CD14-positive monocyte (primary cell): ENCODE data around the gene XYLB. TPM values are rescaled to one million over a fixed set of nuclear protein-coding genes. Genes with fewer than 3 reads are reported as not detected.

ENCODE experiments used
- DNase-seq, 3 donors: peaks; one replicate each; pipeline ENCODE4 v3.0.0-alpha.2; 2011 to 2022
- H2AFZ ChIP-seq: 2 replicates; pipeline ENCODE4 v1.6.0; 2012; ENCODE audit warnings: mild to moderate bottlenecking, low read depth, low read length, inconsistent platforms; ENCODE audit not compliant: insufficient read depth, poor library complexity, severe bottlenecking
- H3K27ac ChIP-seq, 2 donors: 1 replicate in 1 of 2; 2 replicates in 1 of 2; pipeline ENCODE4 v1.5.1; 2012 to 2013; ENCODE audit warnings: low read length in 2 of 2, control low read depth in 1 of 2, inconsistent platforms in 1 of 2, low read depth in 1 of 2, mild to moderate bottlenecking in 1 of 2
- H3K27me3 ChIP-seq, 2 donors: one replicate each; pipeline versions ENCODE4 v1.6.0 to v1.6.1; 2011 to 2013; ENCODE audit warnings: low read length in 2 of 2; ENCODE audit not compliant: control insufficient read depth in 2 of 2, insufficient read depth in 2 of 2
- H3K36me3 ChIP-seq, 2 donors: replicated peaks in 1 of 2; 1 replicate in 1 of 2; 2 replicates in 1 of 2; pipeline versions ENCODE4 v1.5.1 to v1.6.1; 2012 to 2013; ENCODE audit warnings: low read length in 2 of 2, control low read depth in 1 of 2, inconsistent platforms in 1 of 2, mild to moderate bottlenecking in 1 of 2; ENCODE audit not compliant: insufficient read depth in 2 of 2, control insufficient read depth in 1 of 2
- H3K4me1 ChIP-seq, 2 donors: 1 replicate in 1 of 2; 2 replicates in 1 of 2; pipeline versions ENCODE4 v1.5.1 to v1.6.1; 2012 to 2013; ENCODE audit warnings: low read length in 2 of 2, control low read depth in 1 of 2, inconsistent platforms in 1 of 2, mild to moderate bottlenecking in 1 of 2, moderate library complexity in 1 of 2; ENCODE audit not compliant: insufficient read depth in 2 of 2, control insufficient read depth in 1 of 2
- H3K4me2 ChIP-seq: replicated peaks from 2 replicates; pipeline ENCODE3; 2012; ENCODE audit warnings: low read length, moderate library complexity, mild to moderate bottlenecking; ENCODE audit not compliant: poor library complexity, severe bottlenecking; ENCODE audit errors: extremely low read depth
- H3K4me3 ChIP-seq, 3 experiments: fragments of 200-600 bp in 1 of 3; sonication (generic) in 1 of 3; replicated peaks in 1 of 3; 1 replicate in 2 of 3; 2 replicates in 1 of 3; pipeline ENCODE4 v1.5.1; 2011 to 2013; ENCODE audit warnings: low read length in 3 of 3, mild to moderate bottlenecking in 3 of 3, control low read depth in 2 of 3, low read depth in 2 of 3, inconsistent platforms in 1 of 3, moderate library complexity in 1 of 3
- H3K79me2 ChIP-seq: 2 replicates; pipeline ENCODE4 v1.6.0; 2012; ENCODE audit warnings: mild to moderate bottlenecking, control low read depth, inconsistent platforms, low read length, moderate library complexity; ENCODE audit not compliant: insufficient read depth
- H3K9ac ChIP-seq: 2 replicates; pipeline ENCODE4 v1.6.0; 2017; ENCODE audit warnings: low read length, mild to moderate bottlenecking; ENCODE audit not compliant: insufficient read depth, poor library complexity, severe bottlenecking
- H3K9me3 ChIP-seq, 2 donors: replicated peaks in 1 of 2; 1 replicate in 1 of 2; 2 replicates in 1 of 2; pipeline versions ENCODE4 v1.5.1 to v1.6.1; 2012 to 2013; ENCODE audit warnings: low read length in 2 of 2, control low read depth in 1 of 2; ENCODE audit not compliant: control insufficient read depth in 1 of 2, insufficient read depth in 1 of 2
- H4K20me1 ChIP-seq: 2 replicates; pipeline ENCODE4 v1.6.0; 2012; ENCODE audit warnings: mild to moderate bottlenecking, low read length, control low read depth, moderate library complexity; ENCODE audit not compliant: insufficient read depth
- H3K27ac Mint-ChIP-seq, 7 donors: one replicate each; pipeline ENCODE4 v1.8.0; 2020; ENCODE audit warnings: mild to moderate bottlenecking in 7 of 7, mixed read lengths in 7 of 7, moderate library complexity in 6 of 7, inconsistent platforms in 2 of 7
- H3K27me3 Mint-ChIP-seq, 3 donors: one replicate each; pipeline ENCODE4 v1.8.0; 2021 to 2022; ENCODE audit warnings: low read depth in 3 of 3, mild to moderate bottlenecking in 3 of 3, mixed read lengths in 3 of 3, moderate library complexity in 3 of 3, inconsistent platforms in 1 of 3
- H3K36me3 Mint-ChIP-seq, 2 donors: one replicate each; pipeline ENCODE4 v1.8.0; 2020; ENCODE audit warnings: mixed read lengths in 2 of 2, inconsistent platforms in 1 of 2, mild to moderate bottlenecking in 1 of 2
- H3K4me1 Mint-ChIP-seq: one replicate; pipeline ENCODE4 v1.8.0; 2020; ENCODE audit warnings: mild to moderate bottlenecking, mixed read lengths
- H3K4me3 Mint-ChIP-seq, 2 donors: one replicate each; pipeline ENCODE4 v1.8.0; 2020; ENCODE audit warnings: mild to moderate bottlenecking in 2 of 2, mixed read lengths in 2 of 2, moderate library complexity in 1 of 2
- H3K9me3 Mint-ChIP-seq, 7 donors: one replicate each; pipeline ENCODE4 v1.8.0; 2020 to 2022; ENCODE audit warnings: mixed read lengths in 7 of 7, mild to moderate bottlenecking in 6 of 7, moderate library complexity in 6 of 7, inconsistent platforms in 2 of 7
- CTCF ChIP-seq: fragments of 200-600 bp; IDR thresholded peaks from one replicate; pipeline ENCODE4 v1.8.0; 2022; ENCODE audit warnings: antibody characterized with exemption, mild to moderate bottlenecking
- WGBS: methylation state at CpG from one replicate; pipeline ENCODE4 v1.1.5; 2013; ENCODE audit warnings: missing lambda C conversion rate; ENCODE audit not compliant: insufficient coverage; 5-methylcytosine and 5-hydroxymethylcytosine counted together
- intact Hi-C, 2 donors: fragments of 100-400 bp; cut with micrococcal nuclease; formaldehyde crosslinking; loops; one replicate each; pipeline versions ENCODE4 v1.15.0 to v1.15.1; 2023
- polyA plus RNA-seq, 3 donors: library from polyadenylated mRNA; depleted of rRNA in 1 of 3; unstranded in 2 of 3; stranded (reverse) in 1 of 3; fragments of 300-500 nt in 2 of 3; fragments of >200 nt in 1 of 3; fragmentation: Illumina TruSeq in 2 of 3; gene quantifications; 1 replicate in 2 of 3; 2 replicates in 1 of 3; pipeline ENCODE4 v1.2.3, GENCODE V29; 2012 to 2021

Gene XYLB
- polyA plus RNA-seq, 3 donors: 0.60 to 1.00 (median 0.74) TPM

GRCh38 chr3:38335263-38335662, 11.3 kb upstream of the XYLB start:
- no peak overlapping the region for H3K27ac Mint-ChIP-seq
- H3K4me2 ChIP-seq: no peak overlapping the region
- H3K4me3 Mint-ChIP-seq: no peak overlapping the region
- DNase-seq: no peak
- intact Hi-C loops: no loop called here
- H3K4me1 ChIP-seq: no peaks in the 10 kb centered on the region
- no peak overlapping the region for H3K4me3 ChIP-seq
- no peak overlapping the region for H3K9ac ChIP-seq
- H3K27ac ChIP-seq: no peak overlapping the region
- H3K79me2 ChIP-seq: no peaks in the 10 kb centered on the region
- no peaks in the 10 kb centered on the region for H3K27me3 ChIP-seq
- no peak overlapping the region for H2AFZ ChIP-seq
- no peaks in the 10 kb centered on the region for H4K20me1 ChIP-seq
- no peaks in the 10 kb centered on the region for H3K36me3 Mint-ChIP-seq
- peaks cover 3% of the 10 kb centered on the region for H3K4me1 Mint-ChIP-seq
- TF ChIP-seq CTCF: no peak
- H3K36me3 ChIP-seq: no peaks in the 10 kb centered on the region
- H3K9me3 Mint-ChIP-seq: peaks cover 0 to 1% (median 0%) of the 10 kb centered on the region in 7 donors
- 98% methylated on average over 6 of the region's 6 CpGs for WGBS
- H3K27me3 Mint-ChIP-seq: peaks cover 2 to 12% (median 10%) of the 10 kb centered on the region in 3 donors
- H3K9me3 ChIP-seq: no peaks in the 10 kb centered on the region

GRCh38 chr3:38337703-38338102, 8.9 kb upstream of the XYLB start:
- TF ChIP-seq CTCF: no peak
- H3K27ac Mint-ChIP-seq: no peak overlapping the region

More at GRCh38 chr3:38337703-38338102, 8.9 kb upstream of the XYLB start:
- Histone ChIP-seq H2AFZ (no peak overlapping the region), H3K4me1 (no peaks in the 10 kb centered on the region), H3K9me3 (no peaks in the 10 kb centered on the region), H3K27me3 (no peaks in the 10 kb centered on the region), H3K4me3 (no peak overlapping the region), H3K4me2 (no peak overlapping the region), H3K9ac (no peak overlapping the region), H3K27ac (no peak overlapping the region), H3K36me3 (no peaks in the 10 kb centered on the region), H4K20me1 (no peaks in the 10 kb centered on the region), H3K79me2 (no peaks in the 10 kb centered on the region)
- no CpG with 5 or more reads among the region's 2 CpGs for WGBS
- Mint-ChIP-seq H3K36me3 (no peaks in the 10 kb centered on the region), H3K4me3 (no peak overlapping the region), H3K9me3 (peaks cover 0 to 1% (median 0%) of the 10 kb centered on the region in 7 donors), H3K4me1 (no peaks in the 10 kb centered on the region), H3K27me3 (peaks cover 0 to 9% (median 9%) of the 10 kb centered on the region in 3 donors)
- no peak for DNase-seq
- intact Hi-C loops: no loop called here
